Activated CD8-positive, alpha-beta memory T cell treated with anti-CD3 and anti-CD28 coated beads, Interleukin-2, amount 50 U/mL, for 24 hours (primary cell): Measurements from ENCODE around the gene ZFP36L1.

Source experiments
- DNase-seq: peaks from one replicate; pipeline ENCODE4 v3.0.0-alpha.2; 2020; ENCODE audit errors: extremely low read depth

Gene ZFP36L1, protein sequence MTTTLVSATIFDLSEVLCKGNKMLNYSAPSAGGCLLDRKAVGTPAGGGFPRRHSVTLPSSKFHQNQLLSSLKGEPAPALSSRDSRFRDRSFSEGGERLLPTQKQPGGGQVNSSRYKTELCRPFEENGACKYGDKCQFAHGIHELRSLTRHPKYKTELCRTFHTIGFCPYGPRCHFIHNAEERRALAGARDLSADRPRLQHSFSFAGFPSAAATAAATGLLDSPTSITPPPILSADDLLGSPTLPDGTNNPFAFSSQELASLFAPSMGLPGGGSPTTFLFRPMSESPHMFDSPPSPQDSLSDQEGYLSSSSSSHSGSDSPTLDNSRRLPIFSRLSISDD

GRCh38 chr14:68792979-68793733 lies at the start of gene ZFP36L1:
ZFP36L1 (minus strand) TSS chr14:68793067; CDS start chr14:68792938, 129 bp downstream.
- no peak for DNase-seq

GRCh38 chr14:68842298-68842697 lies 49.4 kb upstream of the ZFP36L1 start:
- no peak for DNase-seq

GRCh38 chr14:68841016-68841809 lies 48.3 kb upstream of the ZFP36L1 start:
- no peak for DNase-seq

GRCh38 chr14:68840454-68840853 lies 47.6 kb upstream of the ZFP36L1 start:
- DNase-seq, result no peak

GRCh38 chr14:68836082-68836481 lies 43.2 kb upstream of the ZFP36L1 start:
- DNase-seq, result no peak

- DNase-seq, result no peak
Observed at GRCh38 chr14:68834816-68835215, 41.9 kb upstream of the ZFP36L1 start.

GRCh38 chr14:68828698-68829097 lies 35.8 kb upstream of the ZFP36L1 start:
- DNase-seq, result no peak

GRCh38 chr14:68825729-68826128 lies 32.9 kb upstream of the ZFP36L1 start:
- no peak for DNase-seq

GRCh38 chr14:68824517-68825347 lies 31.9 kb upstream of the ZFP36L1 start:
- no peak for DNase-seq

DNA sequence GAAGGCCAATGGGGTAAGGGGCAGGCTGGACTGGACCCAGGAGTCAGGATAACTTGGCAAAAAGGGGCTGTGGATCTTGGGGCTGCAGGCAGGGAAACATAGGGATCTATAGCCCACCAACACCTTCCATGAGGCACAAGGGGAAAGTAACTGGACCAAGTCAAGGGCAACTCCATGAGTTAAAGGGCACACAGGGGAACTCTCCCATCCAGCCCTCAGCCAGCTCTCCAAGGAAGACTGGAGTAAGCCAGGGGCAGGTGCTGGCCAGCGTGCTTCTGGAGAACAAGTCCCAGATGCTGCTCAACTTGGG lies 31.3 kb upstream of the ZFP36L1 start:
- DNase-seq, result no peak

- no peak for DNase-seq
Observed at GRCh38 chr14:68823434-68824206, 30.8 kb upstream of the ZFP36L1 start.

GRCh38 chr14:68822926-68823325 lies 30.1 kb upstream of the ZFP36L1 start:
- no peak for DNase-seq

GRCh38 chr14:68822132-68822651 lies 29.3 kb upstream of the ZFP36L1 start:
- DNase-seq, result no peak

DNA sequence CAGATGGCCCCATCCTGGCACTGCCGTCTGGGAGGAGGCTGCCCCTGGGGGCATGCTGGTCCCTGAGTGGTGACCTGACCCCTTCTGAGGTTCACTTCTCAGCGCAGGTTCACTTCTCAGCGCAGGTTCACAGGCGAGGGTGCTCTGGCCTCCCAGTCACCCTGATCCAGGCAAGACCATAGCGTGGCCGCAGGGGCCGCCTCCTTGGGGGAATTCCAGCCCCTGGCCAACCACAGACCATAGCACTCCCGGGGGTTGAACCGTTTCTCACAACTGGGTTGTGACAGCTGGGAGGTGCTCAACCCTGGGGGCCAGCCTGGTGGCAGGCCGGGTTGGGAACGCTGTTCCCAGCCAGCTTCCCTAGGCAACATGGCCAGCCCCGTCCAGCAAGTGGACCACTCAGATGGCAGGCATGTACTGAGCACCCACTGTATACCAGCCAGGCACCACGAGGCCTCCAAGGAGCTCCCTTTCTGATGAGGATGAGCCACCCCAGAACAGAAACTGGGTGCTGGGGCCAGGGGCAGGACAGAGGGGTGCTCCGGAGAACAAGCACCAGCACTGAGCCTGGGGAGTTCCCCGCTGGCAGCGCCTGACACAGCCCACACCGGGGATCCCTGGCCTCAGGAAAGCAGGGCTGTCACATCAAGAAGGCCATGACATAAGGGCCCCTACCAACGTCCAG lies 28.3 kb upstream of the ZFP36L1 start:
- DNase-seq, result no peak

DNA sequence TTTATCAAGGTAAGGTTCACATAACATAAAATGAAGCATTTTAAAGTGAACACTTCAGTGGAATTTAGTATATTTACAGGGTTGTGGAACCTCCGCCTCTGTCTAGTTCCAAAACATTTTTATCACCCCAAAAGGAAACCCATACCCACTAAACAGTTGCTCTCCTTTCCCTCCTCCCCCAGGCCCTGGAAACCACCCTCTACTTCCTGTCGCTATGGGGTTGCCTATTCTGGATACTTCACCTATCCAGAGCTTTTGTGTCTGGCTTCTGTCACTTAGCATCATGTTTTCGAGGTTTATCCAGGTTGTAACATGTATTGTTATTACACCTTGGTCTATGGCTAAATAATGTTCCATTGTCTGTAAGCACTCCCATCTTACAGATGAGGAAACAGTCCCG lies 27.7 kb upstream of the ZFP36L1 start:
- DNase-seq, result no peak

DNA sequence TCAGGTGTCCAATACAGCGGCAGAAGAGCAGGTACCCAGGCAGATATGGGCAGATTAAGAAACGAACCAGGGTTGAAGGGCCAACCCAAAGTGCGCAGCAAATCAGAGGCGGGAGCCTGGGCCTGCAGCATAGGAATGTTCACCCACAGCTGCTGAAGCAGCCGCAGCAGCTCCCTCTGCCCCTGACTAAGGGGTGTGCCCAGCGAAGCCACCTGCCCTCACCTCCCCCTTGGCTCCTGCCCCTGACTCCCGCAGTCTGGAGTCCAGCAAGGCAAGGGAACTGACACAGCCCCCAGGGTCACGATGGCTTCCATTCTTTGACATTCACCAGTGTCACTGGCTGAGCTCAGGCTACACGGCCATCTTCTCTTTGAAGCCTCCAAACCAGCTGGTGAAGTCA lies 27.3 kb upstream of the ZFP36L1 start:
- DNase-seq, result no peak

DNA sequence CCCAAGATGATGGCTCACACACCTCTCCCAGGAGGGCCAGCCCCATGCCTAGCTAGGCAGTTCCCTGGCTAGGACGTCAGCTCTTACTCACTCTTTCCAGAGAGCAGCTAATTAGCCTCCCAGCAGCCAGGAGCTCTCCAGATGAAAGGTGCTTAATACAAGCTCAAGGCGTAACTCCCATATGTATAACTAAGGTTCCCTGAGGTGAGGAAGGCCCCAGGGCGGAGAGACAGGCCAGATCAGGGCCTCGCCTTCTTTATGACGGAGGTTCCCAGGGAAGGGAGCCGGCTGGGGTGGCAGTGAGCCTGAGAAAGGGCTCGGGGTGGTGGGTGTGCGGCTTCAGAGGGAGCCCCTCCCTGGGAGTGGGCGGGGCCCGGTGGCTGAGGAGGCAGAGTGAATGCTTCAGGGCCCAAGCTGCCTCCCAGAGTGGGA lies 26.4 kb upstream of the ZFP36L1 start:
- DNase-seq, result no peak

DNA sequence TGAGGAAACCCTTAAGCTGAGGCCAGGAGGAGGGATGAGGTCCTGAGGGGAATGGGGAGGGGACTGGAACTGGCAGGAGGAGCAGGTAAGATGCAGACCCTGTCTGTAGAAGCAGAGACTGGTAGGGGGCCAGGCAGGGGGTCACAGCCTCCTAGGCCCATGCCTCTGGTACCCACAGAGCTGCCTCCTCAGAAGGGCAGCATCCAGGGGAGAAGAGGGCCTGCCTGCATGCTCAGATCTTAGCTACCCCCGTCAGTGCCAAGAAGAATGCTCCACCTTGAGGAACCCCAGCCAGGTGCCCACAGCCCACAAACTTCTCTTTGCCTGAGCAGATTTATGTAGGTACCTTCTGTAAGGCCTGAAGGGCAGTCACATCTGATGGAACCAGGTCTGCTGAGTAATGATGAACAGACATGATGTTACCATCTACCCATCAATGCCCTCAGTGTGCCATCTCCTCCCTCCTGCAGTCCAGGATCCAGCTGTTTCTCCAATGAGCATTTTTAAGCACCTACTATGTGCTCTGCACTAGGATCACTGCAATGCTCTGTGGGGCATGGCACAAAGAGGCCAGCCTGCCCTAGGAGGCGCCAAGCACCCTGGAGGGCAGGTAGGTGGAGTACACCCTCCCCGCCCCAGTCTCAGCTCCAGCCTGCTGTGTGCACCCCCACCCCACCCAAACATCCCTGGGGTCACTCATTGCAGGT lies 24.8 kb upstream of the ZFP36L1 start:
- DNase-seq, result no peak

GRCh38 chr14:68816943-68817430 lies 24.1 kb upstream of the ZFP36L1 start:
- no peak for DNase-seq
